ENCODE measurements around the gene FRMPD1. TPM values are rescaled to one million over a fixed set of nuclear protein-coding genes. Genes with fewer than 3 reads are reported as not detected.
"Not testable (repeated sequence)": the region's sequence is repeated elsewhere in the genome, so short reads cannot be mapped to it uniquely, and the experiment has no call there.

FRMPD1 gene
- total and polyA plus RNA-seq, 2 of the 13 experiments (the other 11 are each of a cell fraction or from before 2014, with no cell fraction given) = not detected

DNA sequence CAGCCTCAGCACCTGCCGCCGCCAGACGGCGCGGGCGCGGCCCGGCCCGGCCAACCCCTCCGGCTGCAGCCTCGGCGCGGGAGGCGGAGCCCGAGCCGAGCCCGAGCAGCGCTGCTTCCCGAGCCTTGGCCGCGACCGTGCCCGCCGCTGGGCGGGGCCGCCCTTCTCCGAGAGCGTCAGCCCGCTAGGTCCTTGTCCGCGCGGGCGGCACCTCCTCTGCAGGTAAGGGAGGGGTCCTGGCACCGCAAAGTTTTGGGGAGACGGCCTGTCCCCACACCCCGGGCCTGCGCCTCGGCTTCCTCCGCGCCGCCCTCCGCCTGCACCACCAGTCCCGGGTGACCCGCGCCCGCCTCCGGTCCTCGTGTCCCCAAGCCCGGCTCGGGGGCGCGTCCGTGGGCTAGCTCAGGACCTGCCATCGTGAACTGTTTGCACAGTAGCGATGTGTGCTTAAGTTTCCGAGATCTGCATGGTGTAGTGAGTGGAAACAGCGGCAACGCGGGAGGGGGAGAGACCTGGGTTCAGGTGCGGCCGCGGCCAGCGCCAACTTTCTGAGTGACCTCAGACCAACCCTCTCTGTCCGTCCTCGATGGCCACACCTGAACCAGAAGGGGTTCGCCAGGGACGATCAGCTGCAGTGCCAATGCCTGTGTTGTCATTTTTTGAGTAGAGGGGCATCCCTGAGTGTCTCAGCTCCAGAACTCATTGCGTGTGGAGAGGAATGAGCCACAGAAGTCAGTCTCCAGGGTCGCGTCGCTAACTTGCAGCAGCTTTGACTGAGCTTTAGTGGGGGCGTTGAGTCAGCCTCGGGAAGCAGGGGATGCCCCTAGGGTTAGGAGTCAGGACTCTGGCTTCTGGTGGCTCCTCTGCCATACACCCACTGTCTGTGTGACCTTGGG lies at the start of gene FRMPD1 (continued):
- TF ChIP-seq, protein P1, sequence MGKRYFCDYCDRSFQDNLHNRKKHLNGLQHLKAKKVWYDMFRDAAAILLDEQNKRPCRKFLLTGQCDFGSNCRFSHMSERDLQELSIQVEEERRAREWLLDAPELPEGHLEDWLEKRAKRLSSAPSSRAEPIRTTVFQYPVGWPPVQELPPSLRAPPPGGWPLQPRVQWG (CRISPR knock-in tag; IDR thresholded peaks at IDR 0.05; ENCODE audit: borderline replicate concordance, low read depth) = no peak
- TF ChIP-seq, protein P2, sequence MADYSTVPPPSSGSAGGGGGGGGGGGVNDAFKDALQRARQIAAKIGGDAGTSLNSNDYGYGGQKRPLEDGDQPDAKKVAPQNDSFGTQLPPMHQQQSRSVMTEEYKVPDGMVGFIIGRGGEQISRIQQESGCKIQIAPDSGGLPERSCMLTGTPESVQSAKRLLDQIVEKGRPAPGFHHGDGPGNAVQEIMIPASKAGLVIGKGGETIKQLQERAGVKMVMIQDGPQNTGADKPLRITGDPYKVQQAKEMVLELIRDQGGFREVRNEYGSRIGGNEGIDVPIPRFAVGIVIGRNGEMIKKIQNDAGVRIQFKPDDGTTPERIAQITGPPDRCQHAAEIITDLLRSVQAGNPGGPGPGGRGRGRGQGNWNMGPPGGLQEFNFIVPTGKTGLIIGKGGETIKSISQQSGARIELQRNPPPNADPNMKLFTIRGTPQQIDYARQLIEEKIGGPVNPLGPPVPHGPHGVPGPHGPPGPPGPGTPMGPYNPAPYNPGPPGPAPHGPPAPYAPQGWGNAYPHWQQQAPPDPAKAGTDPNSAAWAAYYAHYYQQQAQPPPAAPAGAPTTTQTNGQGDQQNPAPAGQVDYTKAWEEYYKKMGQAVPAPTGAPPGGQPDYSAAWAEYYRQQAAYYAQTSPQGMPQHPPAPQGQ (CRISPR knock-in tag; IDR thresholded peaks at IDR 0.05; ENCODE audit: borderline replicate concordance) = no peak
- TF ChIP-seq RNF2 (conservative IDR thresholded peaks at IDR 0.05; ENCODE audit: low read depth) = peak; percentile 65; the same call in 1 of the 2 replicates
- TF ChIP-seq POGZ (CRISPR knock-in tag; IDR thresholded peaks at IDR 0.05) = no peak
- TF ChIP-seq ZNF260 (CRISPR knock-in tag; IDR thresholded peaks at IDR 0.05; ENCODE audit: borderline replicate concordance, low read depth) = no peak
- TF ChIP-seq ZFY (CRISPR knock-in tag; IDR thresholded peaks at IDR 0.05) = peak; percentile 26; the same call in 1 of the 2 replicates
- no peak for TF ChIP-seq YEATS4 (CRISPR knock-in tag; IDR thresholded peaks at IDR 0.05; ENCODE audit: borderline replicate concordance)

DNA sequence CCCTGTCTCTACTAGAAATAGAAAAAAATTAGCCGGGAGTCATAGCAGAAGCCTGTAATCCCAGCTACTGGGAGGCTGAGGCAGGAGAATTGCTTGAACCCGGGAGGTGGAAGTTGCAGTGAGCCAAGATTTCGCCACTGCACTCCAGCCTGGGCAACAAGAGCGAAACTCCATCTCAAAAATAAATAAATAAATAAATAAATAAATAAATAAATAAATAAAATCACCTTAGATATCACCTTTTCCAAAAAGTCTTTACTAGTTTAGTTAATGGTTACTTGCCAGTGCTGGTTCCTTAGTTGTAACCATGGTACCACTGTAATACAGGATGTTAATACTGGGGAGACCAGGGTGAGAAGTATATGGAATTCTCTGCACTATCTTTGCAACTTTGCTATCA lies 48.7 kb upstream of the FRMPD1 start:
- BruUV-seq (replicated peaks); H3K79me2 ChIP-seq (ENCODE audit: insufficient read depth, low read length); H3K4me3 ChIP-seq (replicated peaks in 1 of 3; ENCODE audit: insufficient read depth in 1 of 3, low read depth in 2 of 3, low read length in 3 of 3); H3K36me3 ChIP-seq (replicated peaks in 1 of 2; ENCODE audit: control insufficient read depth in 1 of 2, insufficient read depth in 2 of 2, low read length in 2 of 2); H3K27ac ChIP-seq (ENCODE audit: extremely low read length, insufficient read depth, low read length); DNase-seq (ENCODE audit: low spot score); H2AFZ ChIP-seq (ENCODE audit: low read length); in situ Hi-C loops (cut with HindIII; ENCODE audit: extremely low pct_ligation_motif_present, low pct_unique_long_range_greater_than_20kb); H3K9ac ChIP-seq (ENCODE audit: insufficient read depth, low read depth, low read length); H4K20me1 ChIP-seq (ENCODE audit: insufficient read depth, low read length); H3K4me2 ChIP-seq (ENCODE audit: low read depth, low read length); intact Hi-C loops (cut with micrococcal nuclease; ENCODE audit: unreplicated experiment); FAIRE-seq; H3K9me3 ChIP-seq (ENCODE audit: low read length); H3K27me3 ChIP-seq (ENCODE audit: control insufficient read depth in 1 of 2, insufficient read depth in 2 of 2, low read length in 2 of 2); ATAC-seq; CTCF ChIA-PET (ENCODE audit: low intra/inter-chr PET ratio, low total read pairs): not testable (repeated sequence)
- peaks cover 15% of the 10 kb centered on the region for H3K4me1 ChIP-seq (ENCODE audit: insufficient read depth, low read length)
- WGBS (ENCODE audit: low lambda C conversion rate) = 64% methylated on average over 4 of the region's 4 CpGs
- POLR2A ChIA-PET = interaction anchor here (1.7 kb wide), 1 partner anchor 10 kb away, joined by 6 read pairs; the partner anchor contains the start of gene TOMM5

Measured in HepG2 (cell line).